ENCODE results near the gene ARMH3.
"Not testable (repeated sequence)": the region's sequence is repeated elsewhere in the genome, so short reads cannot be mapped to it uniquely, and the experiment has no call there.

The ARMH3 gene

DNA sequence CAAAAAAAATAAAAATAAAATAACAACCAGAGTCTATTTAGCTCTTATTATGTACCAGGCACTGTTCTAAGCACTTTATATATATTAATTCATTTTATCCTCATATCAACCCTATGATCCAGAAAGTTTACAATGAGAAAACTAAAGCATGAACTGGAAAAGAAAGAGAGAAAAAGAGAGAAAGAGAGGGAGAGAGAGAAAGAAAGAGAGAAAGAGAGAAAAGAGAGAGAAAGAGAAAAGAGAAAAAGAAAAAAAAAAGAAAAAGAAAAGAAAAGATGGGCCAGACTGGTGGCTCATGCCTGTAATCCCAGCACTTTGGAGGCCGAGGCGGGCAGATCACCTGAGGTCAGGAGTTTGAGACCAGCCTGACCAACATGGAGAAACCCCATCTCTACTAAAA is 9.9 kb downstream of the ARMH3 start:
- no peak for DNase-seq (ENCODE audit: low read depth in 3 of 3)

DNA sequence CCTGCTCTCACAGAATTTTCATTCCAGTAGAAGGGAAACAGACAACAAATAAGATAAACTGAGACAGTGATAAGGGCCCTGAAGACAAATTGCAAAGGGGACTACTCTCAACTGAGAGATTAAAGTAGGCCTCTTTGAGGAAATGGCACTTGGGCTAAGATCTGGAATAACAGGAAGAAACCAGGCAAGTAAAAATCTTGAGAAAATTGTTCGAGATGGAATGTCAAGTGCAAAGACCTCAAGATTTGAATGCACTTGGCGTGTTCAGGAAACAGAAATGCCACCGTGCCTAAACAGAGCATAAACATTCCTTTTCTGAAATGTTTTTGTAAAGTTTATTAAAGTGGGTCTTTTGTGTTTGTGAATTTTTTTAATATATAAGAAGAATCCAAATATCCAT is 10.7 kb downstream of the ARMH3 start:
- no peak for DNase-seq (ENCODE audit: low read depth in 3 of 3)

DNA sequence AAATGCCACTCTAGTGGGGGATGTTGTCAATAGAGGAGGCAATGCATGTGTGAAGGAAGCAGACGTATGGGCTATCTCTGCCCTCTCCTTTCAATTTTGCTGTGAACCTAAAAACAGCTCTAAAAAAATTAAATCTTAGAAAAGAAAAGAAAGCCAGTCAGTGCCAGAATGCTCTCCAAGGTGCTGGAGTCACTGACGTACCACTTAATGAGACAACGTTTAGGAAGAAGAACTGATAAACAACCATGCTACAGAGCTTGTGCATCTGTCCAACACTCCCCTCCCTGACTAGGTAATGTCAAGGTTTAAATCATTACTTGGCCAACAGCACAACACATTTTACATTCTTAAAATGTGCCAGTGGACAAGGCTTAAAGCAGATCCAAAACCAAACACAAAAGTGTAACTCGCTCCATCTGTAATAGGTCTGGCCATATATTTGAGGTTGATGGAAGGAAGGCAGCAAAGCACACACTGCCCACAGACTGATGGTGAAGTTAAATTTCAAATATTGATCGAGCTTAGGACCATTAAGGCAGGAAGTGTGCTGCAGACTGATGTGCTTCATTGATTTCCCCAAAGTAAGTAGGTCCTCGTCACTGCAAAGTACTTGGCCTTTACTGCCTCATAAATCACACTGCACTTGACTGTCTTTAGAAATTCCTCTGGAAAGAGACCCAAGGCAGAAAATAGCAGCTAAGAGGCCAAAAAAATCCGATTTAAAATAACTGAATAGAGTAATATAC is 15.5 kb downstream of the ARMH3 start:
- DNase-seq (ENCODE audit: low read depth in 3 of 3): no peak

DNA sequence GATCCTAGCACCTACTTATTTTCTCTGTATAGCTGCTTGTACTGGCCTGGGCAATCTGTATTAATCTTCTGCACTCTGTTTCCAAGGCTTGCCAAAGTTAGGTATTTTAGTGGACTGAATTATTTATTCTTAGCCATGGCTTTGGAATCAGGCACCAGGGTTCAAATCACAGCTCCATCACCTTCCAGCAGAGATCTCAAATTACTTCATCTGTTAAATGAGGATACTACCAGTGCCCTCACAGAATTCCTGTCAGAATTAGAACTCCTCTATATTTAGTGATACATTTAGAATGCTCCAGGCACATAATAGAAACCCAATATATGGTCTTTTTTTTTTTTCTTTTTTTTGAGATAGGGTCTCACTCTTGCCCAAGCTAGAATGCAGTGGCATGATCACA is 17.6 kb downstream of the ARMH3 start:
- no peak for DNase-seq (ENCODE audit: low read depth in 3 of 3)

DNA sequence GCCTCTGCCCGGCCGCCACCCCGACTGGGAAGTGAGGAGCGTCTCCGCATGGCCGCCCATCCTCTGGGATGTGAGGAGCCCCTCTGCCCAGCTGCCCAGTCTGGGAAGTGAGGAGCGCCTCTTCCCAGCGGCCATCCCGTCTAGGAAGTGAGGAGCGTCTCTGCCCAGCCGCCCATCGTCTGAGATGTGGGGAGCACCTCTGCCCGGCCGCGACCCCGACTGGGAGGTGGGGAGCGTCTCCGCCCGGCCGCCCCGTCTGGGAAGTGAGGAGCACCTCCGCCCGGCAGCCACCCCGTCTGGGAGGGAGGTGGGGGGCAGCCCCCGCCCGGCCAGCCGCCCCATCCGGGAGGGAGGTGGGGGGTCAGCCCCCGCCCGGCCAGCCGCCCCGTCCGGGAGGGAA is 20.2 kb downstream of the ARMH3 start:
- DNase-seq (ENCODE audit: low read depth in 3 of 3): not testable (repeated sequence)

DNA sequence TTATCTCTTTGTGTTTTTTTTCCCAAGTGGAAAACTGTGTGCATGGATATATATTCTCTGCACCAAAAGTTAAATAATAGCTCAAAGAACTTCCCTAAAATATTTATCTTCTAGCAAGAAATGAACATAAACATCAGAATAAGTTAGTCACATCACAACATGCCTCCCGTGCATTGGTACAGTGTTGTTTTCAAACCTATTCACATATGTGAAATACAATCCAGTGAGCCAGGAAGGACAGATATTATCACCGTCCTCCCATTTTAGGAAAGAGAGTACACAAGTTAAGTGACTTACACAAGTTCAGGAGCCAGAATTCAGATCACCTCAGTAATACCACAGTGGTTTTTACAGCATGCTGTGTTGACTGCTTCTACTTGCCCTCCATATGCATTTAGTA is 22.2 kb downstream of the ARMH3 start:
- no peak for DNase-seq (ENCODE audit: low read depth in 3 of 3)

DNA sequence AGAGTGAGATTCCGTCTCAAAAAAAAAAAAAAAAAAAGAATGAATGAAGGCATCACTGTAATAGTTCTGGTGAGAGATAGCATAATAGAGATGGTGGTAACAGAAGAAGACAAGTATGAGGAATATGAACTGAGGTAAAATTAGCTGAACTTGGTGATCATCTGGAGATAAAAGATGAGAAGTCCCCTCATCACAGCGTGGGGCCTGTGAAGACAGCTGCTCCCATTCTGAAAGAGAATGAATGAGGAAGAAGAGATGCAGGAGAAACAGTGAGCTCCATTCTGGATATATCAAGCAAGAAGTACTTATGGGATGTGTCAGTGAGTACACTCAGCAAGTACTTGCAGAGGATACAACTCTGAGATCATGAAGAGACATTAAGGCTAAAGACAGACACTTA is 28.7 kb downstream of the ARMH3 start:
- DNase-seq (ENCODE audit: low read depth in 3 of 3): no peak

DNA sequence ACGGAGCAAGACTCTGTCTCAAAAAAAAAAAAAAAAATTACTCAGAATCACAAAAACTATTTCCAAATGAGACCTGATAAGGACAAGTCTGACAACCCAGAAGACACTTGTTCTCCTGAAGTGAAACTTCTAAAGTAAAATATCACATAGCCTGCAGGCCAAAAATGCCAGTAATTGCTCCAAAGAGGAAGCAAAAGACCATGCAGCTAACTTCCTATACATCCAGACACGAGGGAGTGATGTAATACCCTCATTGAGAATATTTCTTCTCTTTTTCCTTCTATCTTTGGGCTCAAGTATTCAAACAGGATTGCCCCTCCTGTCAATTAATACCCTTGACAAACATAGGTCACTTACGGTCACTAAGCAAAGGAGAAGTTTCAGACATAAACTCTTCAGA is 31.2 kb downstream of the ARMH3 start:
- DNase-seq (ENCODE audit: low read depth in 3 of 3): no peak

DNA sequence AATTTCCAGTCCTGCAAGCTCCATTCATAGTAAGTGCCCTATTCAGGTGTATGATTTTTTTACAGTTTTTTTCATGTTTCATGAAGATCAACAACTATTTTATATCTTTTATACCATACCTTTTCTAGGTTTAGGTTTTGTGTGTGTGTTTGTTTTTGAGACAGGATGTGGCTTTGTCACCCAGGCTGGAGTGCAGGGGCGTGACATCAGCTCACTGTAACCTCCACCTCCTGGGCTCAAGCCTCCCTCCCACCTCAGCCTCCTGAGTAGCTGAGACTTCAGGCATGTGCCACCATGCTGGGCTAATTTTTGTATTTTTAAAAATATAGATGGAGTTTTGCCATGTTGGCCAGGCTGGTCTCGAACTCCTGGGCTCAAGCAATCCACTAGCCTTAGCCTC is 35.0 kb downstream of the ARMH3 start:
- no peak for DNase-seq (ENCODE audit: low read depth in 3 of 3)

DNA sequence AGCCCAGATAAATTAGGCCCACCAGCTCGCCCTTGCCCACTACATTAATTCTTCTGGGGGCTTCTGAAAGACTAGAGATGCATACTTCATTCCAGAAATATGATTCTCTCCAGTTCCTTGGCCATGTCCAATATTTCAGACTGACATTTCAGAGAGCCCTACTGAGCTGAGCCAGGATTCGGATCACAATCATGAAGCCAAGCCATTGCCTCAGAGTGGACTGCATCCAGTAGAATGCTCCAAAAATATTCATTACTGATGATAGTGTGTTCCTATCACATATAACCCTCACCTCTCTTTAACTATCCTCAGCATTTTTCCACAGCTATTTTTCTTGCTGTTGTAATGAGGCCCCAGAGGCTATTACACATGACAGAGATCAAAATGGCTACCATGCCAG is 38.7 kb downstream of the ARMH3 start:
- DNase-seq (ENCODE audit: low read depth in 3 of 3): no peak

DNA sequence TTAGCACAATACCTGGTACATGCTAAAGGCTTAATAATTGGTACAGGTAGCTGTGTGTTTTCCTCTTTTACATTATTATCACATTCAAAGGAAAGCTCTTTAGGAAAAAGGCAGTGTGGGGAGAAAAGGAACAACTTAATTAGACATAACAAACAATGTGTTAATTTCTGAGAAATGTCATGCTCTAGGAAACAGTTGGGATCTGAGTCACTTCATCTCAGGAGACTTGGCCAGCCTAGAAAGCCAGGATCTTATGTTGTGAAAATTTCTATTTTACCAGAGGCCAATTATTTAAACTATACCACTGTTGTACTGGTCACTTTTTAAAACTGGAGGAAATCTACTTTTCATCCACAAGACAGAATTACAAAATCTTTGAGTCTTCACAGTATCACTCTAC is 39.6 kb downstream of the ARMH3 start:
- DNase-seq (ENCODE audit: low read depth in 3 of 3): no peak

DNA sequence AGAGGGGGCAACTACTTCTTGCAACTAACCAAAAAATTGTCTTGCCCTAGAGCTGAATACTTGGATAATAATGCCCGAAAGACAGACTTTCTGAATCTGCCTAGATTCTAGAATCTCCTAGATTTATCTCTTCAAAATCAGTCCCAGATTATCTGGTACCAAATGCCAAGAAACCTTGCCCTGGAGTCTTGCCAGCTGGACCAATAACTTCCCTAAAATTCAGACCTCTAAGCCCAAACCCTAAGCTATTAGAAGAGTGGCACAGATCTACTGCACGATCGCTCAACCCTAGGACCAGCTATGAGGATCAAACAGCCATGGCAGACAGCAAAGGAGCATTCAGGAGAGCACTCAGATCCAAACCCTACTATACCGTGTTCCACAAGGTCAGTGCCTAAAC is 45.0 kb downstream of the ARMH3 start:
- no peak for DNase-seq (ENCODE audit: low read depth in 3 of 3)

DNA sequence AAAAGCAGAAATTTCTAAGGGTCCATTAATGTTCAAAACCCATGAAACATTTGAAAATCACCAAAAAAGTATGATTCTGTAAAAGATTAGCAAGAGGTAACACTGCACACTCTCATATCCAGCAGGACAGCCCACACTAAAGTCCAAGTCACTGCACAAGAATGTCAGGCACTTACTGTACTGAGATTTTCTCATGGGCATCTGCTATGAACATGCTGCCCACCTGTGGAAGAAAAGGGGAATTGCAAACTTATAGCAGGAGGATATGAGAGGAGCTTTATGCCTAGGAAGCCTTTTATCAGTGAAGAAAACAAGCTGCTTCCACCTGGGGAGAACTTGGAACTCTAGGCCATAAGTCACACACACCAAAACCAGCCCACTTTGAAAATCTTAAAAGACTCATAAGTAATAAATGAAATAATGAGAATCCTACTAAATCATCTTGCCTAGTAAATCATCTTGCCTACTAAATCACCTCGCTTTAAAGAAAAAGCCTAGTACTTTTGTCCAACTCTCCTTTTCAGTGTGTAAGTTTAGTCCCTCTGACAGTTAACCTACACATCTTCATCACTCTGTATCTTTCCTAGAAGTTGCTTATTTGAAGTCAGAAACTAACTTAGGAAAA is 46.1 kb downstream of the ARMH3 start:
- peak in 2 of 3 donors; percentile 1 to 22 for DNase-seq (ENCODE audit: low read depth in 3 of 3)

DNA sequence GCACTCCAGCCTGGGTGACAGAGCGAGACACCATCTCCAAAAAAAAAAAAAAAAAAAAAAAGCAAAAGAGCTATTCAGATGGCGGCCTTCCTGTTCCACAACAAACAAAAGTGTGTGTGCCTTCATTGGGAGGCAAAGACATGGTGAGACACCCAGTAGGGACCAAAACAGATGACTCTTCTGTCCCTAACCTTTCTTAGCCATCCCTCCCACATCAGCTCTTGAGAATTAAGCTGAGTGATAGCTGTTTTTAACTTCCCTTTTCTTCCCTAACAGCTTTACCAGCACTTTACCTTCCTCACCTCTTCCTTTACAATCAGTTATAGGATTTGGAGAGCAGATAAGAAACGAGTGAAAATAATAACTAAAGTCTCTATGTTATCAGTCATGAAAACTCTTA is 48.2 kb downstream of the ARMH3 start:
- DNase-seq (ENCODE audit: low read depth in 3 of 3): no peak

DNA sequence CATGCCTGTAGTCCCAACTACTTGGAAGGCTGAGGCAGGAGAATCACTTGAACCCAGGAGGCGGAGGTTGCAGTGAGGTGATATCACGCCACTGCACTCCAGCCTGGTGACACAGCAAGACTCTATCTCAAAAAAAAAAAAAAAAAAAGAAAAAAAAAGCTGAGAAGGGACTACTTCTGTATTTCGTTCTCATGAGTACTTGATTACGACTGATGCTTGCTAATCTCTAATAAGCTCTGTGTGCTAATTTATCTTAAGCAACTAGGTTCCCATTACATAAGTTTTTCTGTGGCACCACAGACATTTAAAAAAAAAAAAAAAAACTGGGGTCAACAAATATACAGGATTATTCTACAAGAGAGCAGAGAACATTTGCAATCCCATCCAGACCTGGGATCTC is 48.9 kb downstream of the ARMH3 start:
- DNase-seq (ENCODE audit: low read depth in 3 of 3): not testable (repeated sequence)

DNA sequence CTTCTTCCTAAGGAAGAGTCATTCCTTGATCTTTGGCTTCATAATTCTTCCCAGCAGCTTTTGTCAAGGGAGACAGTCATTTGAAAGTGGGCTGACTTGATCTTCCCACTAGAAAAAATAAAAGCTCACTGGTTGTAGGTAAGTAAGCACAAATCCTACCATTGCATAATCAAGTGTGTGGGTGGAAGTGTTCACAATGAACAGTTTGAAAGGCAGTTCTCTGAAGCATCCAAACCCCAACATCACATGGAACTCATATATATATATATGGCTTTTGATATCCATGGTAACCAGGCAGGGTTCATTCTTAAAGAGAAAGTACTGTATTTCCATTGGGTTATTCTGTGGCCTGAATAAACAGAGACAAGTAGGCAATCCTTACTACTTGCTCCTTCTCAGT is 51.6 kb downstream of the ARMH3 start:
- no peak for DNase-seq (ENCODE audit: low read depth in 3 of 3)

DNA sequence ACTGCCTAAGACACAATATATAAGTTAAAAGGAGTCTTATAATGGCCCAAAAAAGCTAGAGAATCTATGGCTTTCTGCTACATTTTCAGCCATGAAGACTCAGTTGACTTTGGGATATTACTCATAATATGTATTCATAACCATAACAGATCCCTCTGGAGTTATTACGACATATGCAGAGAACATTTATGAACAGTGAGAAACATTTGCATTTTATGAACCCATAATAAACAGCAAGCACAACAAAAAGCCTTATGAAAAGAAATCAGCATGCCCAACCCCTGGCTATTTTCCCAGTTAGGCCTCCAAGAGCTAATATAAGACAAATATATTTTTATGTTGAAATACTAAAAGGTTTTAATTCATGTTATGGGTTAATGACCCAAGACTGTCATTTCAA is 52.4 kb downstream of the ARMH3 start:
- DNase-seq (ENCODE audit: low read depth in 3 of 3): no peak

DNA sequence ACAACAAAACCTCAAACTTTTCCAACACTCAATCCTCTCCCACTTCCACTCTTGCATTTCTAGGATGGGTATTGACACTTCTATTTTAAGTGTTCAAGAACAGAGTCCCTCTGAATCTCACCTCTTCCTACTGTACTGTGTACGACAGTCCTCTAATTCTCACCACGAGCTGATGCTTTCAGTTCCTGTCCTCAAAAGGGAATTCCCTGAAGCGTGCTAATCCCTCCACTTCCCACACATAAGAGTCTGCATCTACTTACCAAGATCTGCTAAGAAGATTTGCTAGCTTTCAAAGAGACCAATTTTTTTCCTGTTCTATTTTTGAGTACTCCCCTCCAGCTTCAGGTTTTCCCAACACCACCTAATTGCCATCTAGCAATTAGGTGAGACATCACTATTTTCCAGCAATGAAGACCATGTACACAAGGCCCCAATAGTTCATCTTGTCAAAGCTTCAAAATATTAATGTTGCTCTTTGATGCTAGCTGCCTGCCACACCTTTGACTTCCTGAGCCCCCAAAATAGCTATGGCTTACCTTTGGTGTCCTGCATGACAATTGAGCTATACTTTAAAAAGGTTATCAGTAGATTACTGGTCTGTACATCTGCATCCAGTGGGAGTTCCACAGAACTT is 54.4 kb downstream of the ARMH3 start:
- DNase-seq (ENCODE audit: low read depth in 3 of 3): no peak

DNA sequence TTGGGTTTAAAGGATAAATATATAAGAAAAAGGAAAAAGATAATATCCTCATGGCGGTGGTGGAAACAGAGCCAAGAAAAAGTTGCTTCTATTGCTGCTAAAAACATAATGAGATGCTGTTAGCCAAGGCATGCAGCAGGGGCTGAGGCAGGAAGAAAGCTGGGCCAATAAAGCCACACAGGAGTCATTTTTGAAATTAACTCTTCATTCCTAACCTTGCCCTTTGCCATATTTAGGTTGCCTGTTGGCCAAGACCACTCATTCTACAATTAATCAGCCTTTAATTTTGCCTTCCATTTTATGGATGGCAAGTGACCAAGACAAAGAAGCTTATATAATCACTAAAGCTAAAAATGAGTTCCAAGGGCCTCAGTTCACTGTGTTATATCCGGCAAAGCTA is 58.2 kb downstream of the ARMH3 start:
- DNase-seq (ENCODE audit: low read depth in 3 of 3): no peak

DNA sequence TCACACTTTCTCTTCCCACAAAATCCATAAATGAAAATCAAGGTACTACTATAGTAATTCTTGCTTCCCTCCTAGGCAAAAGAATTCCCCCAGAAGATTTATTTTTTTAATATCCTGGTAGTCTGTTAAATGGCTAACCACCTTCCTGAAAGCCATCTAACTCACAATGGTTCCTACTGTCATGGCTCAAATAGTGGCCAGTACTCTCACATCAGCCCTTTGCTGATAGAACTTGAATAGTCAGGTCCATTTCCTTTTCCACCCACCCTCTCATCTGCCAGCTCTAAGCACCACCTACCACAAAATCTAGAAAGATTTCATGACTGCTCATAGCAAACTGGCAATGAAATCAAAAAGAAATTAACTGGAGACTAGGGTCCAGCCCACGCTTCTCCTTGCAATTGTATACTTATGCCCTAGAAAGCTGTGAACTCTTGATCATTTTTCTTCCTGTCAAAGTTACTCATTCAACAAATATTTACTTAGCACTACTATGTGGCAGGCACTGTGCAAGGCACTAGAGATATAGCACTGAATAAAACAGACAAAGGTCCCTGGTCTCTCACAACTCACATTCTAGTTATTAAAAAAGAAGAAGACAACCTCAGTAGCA is 60.4 kb downstream of the ARMH3 start:
- no peak for DNase-seq (ENCODE audit: low read depth in 3 of 3)

DNA sequence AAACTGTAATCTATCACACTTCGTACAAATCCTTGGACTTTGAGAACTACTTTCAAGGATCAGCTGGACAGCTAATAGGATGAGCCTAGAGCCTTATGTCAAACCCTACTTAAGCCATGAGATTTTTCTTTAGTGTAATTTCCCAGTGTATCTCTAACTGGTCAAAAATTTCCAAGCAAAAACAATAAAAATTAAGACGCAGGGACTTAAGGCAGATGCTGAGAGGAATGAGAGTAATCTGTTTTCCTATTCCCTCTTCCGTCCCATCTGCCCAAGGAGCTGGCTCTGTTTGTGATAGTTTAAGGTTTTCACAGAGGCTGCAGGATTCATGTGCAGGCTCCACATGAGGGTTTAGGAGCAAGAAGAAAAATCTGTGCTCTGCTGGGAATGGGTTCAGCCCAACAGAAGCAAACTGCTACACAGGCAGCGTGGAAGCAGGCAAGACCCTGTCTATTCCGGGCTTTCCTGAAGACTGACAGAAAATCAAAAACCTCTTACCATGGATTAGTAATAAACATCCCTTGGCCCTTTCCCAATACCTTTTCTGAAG is 62.2 kb downstream of the ARMH3 start:
- no peak for DNase-seq (ENCODE audit: low read depth in 3 of 3)

DNA sequence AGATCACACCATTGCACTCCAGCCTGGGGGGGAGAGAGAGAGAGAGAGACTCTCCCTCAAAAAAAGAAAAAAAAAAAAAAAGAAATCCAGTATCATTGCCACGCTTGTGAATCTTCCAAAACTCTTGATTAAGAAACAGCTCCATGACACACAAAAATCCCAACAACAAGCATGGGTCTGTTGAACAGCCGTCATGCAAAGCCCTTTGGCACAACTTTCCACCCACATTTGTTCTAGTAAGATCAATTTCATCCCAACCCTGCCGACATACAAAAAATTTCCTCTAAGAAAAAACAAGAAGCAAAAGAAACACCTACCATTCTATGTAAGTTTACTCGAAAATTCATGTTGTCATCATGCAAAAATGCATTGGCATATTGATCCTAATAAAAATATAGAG is 62.8 kb downstream of the ARMH3 start:
- DNase-seq (ENCODE audit: low read depth in 3 of 3): no peak

DNA sequence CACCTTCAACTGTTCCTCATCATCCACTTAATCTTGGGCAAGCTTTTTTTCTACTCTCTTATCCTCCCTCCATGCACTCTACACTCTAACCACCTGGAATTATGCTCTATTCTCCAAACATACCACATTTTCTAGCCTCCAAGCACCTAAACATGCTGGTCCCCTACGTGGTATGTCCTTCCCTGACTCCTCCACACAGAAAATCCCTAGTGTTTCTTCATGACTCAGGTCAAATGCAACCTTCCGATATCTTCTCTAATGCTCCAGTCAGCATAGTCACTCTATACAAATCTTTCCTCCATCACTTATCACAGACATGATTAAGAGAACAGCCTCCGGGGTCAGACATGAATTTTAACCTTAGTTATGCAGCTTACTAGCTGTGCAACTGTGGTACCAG is 68.8 kb downstream of the ARMH3 start:
- no peak for DNase-seq (ENCODE audit: low read depth in 3 of 3)

Measured in stimulated activated CD4-positive, alpha-beta T cell treated with anti-CD3 and anti-CD28 coated beads, TNF-alpha, amount 100 ng/mL, for 48 hours (primary cell).